BLaER1 treated with 17β-estradiol and CSF1 and Interleukin-3, amounts not matched to agents 10 nM and 100 nM (cell line): ENCODE data around the gene ZNF544.
A peak's percentile ranks its signal among the peaks of the same experiment; 100 is the strongest.
"Not testable (repeated sequence)": the region's sequence is repeated elsewhere in the genome, so short reads cannot be mapped to it uniquely, and the experiment has no call there.

Experiments used
- H3K27ac ChIP-seq, 11 experiments: shearing (Covaris generic); formaldehyde crosslinking; 2 replicates each; pipeline ENCODE4 v1.8.1; 2022
- H3K27me3 ChIP-seq, 11 experiments: shearing (Covaris generic); formaldehyde crosslinking; 2 replicates each; pipeline ENCODE4 v1.8.1; 2022
- H3K36me3 ChIP-seq, 11 experiments: shearing (Covaris generic); formaldehyde crosslinking; 2 replicates each; pipeline ENCODE4 v1.8.1; 2022
- H3K4me1 ChIP-seq, 10 experiments: shearing (Covaris generic); formaldehyde crosslinking; 2 replicates each; pipeline ENCODE4 v1.8.1; 2022
- H3K4me2 ChIP-seq, 11 experiments: shearing (Covaris generic); formaldehyde crosslinking; 2 replicates each; pipeline ENCODE4 v1.8.1; 2022
- H3K4me3 ChIP-seq, 10 experiments: shearing (Covaris generic); formaldehyde crosslinking; 2 replicates each; pipeline ENCODE4 v1.8.1; 2022
- H3K9ac ChIP-seq, 11 experiments: shearing (Covaris generic); formaldehyde crosslinking; 2 replicates each; pipeline ENCODE4 v1.8.1; 2022
- H3K9me3 ChIP-seq, 11 experiments: shearing (Covaris generic); formaldehyde crosslinking; replicated peaks in 1 of 11; 2 replicates each; pipeline ENCODE4 v1.8.1; 2022
- H4K20me1 ChIP-seq, 11 experiments: shearing (Covaris generic); formaldehyde crosslinking; 2 replicates each; pipeline ENCODE4 v1.8.1; 2022
- Cebpa-rat ChIP-seq, 11 experiments: shearing (Covaris generic); IDR thresholded peaks; 2 replicates each; pipeline ENCODE4 v1.8.1; 2022

The ZNF544 gene

DNA sequence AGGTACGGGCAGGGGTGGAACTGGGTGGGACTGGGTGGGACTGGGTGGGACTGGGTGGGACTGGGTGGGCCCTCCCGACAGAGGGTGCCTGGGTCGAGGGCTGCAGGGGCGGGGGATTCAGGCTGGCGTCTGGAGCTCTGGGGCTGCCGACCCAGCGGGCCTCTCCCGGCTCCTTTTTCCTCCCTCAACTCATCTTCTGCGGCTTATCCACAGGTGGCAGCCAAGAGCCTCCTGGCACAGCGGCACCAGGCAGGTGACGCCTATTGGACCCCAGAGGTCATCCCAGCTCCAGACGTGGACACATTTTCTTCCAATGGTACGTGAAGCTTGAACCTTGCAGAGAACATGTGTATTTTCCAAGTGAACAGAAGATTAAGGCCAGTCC, 533 bp downstream of the ZNF544 start:
- peaks cover 18 to 28% (median 22%) of the 10 kb centered on the region in 10 experiments for H3K4me1 ChIP-seq
- peaks cover 48 to 50% (median 49%) of the 10 kb centered on the region in 11 experiments for H3K36me3 ChIP-seq
- H3K27me3 ChIP-seq = no peaks in the 10 kb centered on the region
- no peak for TF ChIP-seq Cebpa-rat (IDR thresholded peaks at IDR 0.05)
- H3K4me3 ChIP-seq = peak overlapping the region; percentile 71 to 86 (median 79)
- peak overlapping the region; percentile 86 to 98 (median 92) for H3K4me2 ChIP-seq
- peak overlapping the region; percentile 79 to 90 (median 86); a peak in 21 of 22 replicates for H3K9ac ChIP-seq
- H3K27ac ChIP-seq = peak overlapping the region in 10 of 11 experiments; percentile 77 to 92 (median 87); a peak in 19 of 22 replicates
- H3K9me3 ChIP-seq = peaks cover 76 to 85% (median 82%) of the 10 kb centered on the region in 11 experiments
- H4K20me1 ChIP-seq = no peaks in the 10 kb centered on the region

DNA sequence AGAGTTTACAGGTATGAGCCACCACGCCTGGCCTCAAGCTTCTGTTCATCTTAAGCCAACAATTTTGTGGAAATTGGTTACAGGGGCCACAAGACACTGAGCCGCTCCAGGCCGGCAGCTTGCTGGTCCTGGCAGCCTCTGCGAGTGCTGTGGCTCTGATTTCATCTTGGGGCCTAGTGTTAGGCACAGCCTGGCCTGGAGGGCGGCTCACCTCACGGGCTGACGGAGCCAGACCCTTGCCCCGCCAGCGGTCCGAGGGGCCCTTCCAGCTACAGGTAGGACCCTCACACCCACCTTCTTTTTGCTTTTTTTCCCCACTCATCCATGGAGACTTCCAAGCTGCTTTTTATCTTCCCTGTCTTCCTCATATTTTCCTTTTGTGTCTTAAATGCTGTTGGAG, 8.6 kb downstream of the ZNF544 start:
- Histone ChIP-seq H3K4me1 (no peaks in the 10 kb centered on the region), H3K9me3 (peaks cover 99 to 100% (median 100%) of the 10 kb centered on the region in 11 experiments), H3K27me3 (no peaks in the 10 kb centered on the region)

DNA sequence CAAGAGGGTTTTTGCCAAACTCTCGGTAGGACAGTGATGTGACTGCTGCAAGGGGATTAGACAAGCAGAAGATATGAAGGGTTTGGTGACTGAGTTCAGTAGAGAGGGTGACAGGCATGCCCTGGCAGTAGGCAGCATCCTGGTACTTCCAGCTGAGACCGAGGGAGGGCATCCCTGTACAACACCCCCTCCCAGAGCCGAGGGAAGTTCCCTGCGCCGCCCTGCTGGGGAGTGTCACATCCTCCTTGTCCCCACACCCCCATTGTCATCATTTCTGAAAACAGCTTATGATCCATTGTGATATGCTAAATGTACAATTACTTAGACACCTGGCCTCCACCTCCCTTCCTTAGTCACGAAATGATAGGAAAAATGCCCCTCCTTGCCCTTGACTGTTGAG, 14.6 kb downstream of the ZNF544 start:
- Histone ChIP-seq H3K4me2 (no peak overlapping the region), H3K27ac (no peak overlapping the region), H3K27me3 (peaks cover 0 to 5% (median 0%) of the 10 kb centered on the region in 11 experiments; a peak in 1 of 22 replicates), H3K36me3 (peaks cover 100% of the 10 kb centered on the region in 11 experiments), H3K4me1 (no peaks in the 10 kb centered on the region), H3K9me3 (peaks cover 100% of the 10 kb centered on the region in 11 experiments), H3K9ac (no peak overlapping the region), H4K20me1 (no peaks in the 10 kb centered on the region; a peak in 1 of 22 replicates), H3K4me3 (peak overlapping the region in 7 of 10 experiments; percentile 15 to 55 (median 29); a peak in 10 of 20 replicates)
- TF ChIP-seq Cebpa-rat (IDR thresholded peaks at IDR 0.05) = no peak

More for the DNA sequence above, 8.6 kb downstream of the ZNF544 start:
- H3K4me2 ChIP-seq = no peak overlapping the region
- H3K36me3 ChIP-seq = peaks cover 99 to 100% (median 100%) of the 10 kb centered on the region in 11 experiments
- H4K20me1 ChIP-seq = no peaks in the 10 kb centered on the region
- H3K9ac ChIP-seq = no peak overlapping the region
- H3K27ac ChIP-seq = no peak overlapping the region
- TF ChIP-seq Cebpa-rat (IDR thresholded peaks at IDR 0.05) = no peak
- H3K4me3 ChIP-seq = peak overlapping the region in 6 of 10 experiments; percentile 10 to 36 (median 26); a peak in 6 of 20 replicates

DNA sequence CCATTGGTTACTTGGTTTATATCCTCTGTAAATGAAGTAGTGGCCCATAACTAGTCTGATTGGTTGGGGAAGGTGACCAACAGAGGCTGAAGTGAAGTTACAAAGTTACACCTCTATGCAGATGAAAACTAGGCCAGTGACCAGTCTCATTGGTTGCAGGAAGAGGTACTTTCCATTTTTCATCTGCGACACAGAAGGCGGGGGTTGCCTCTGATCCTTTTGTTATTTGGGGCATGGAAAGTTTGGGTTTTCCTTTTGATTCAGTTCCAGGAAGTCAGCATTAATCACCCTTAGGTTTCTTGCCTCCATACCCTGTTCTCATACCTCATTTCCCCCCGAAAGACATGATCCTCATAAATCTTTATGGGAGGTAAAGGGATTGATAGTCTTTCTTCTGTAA, 20.2 kb downstream of the ZNF544 start:
- TF ChIP-seq Cebpa-rat (IDR thresholded peaks at IDR 0.05) = no peak
- H3K9me3 ChIP-seq = peaks cover 100% of the 10 kb centered on the region in 11 experiments
- H3K4me2 ChIP-seq = no peak overlapping the region
- H3K27me3 ChIP-seq = peaks cover 0 to 6% (median 0%) of the 10 kb centered on the region in 11 experiments; a peak in 2 of 22 replicates
- H3K36me3 ChIP-seq = peaks cover 100% of the 10 kb centered on the region in 11 experiments
- no peak overlapping the region for H3K27ac ChIP-seq
- H3K4me1 ChIP-seq = no peaks in the 10 kb centered on the region
- peak overlapping the region; percentile 6 to 54 (median 34); a peak in 16 of 20 replicates for H3K4me3 ChIP-seq
- H4K20me1 ChIP-seq = no peaks in the 10 kb centered on the region
- H3K9ac ChIP-seq = no peak overlapping the region

DNA sequence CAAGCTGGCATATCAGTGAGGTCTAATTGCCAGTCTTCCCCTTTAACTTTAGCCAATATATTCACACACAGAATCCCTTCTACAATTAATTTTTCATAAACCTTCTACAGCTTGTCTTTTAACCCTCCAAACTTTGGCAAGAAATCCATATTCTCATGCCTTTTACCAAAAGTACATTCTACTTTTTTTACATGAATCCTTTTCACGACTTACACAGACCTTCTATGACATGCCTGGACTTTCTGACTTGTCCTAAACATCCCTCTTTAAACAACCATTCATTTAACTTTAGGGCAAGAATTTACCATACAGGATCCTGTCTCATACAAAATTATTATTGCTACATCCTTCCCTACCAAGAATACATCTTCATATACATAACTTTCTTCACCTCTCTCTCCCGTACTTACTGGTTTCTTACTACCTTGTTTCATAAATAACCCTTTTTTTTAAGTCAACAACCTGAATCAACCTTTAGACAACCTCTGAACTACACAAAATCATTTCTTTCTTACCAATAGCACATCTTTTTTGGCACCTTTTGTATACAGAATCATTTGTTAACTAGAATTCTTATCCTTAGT, 23.5 kb downstream of the ZNF544 start:
- Histone ChIP-seq H3K36me3 (peaks cover 100% of the 10 kb centered on the region in 11 experiments), H3K4me3 (peak overlapping the region in 9 of 10 experiments; percentile 0 to 55 (median 36); a peak in 12 of 20 replicates), H3K9me3 (peaks cover 100% of the 10 kb centered on the region in 11 experiments), H3K27ac (no peak overlapping the region), H3K4me1 (no peaks in the 10 kb centered on the region), H4K20me1 (no peaks in the 10 kb centered on the region), H3K4me2 (no peak overlapping the region), H3K9ac (no peak overlapping the region), H3K27me3 (peaks cover 0 to 6% (median 0%) of the 10 kb centered on the region in 11 experiments; a peak in 2 of 22 replicates)
- TF ChIP-seq Cebpa-rat (IDR thresholded peaks at IDR 0.05) = no peak

GRCh38 chr19:58258259-58258658, 29.5 kb downstream of the ZNF544 start:
- H3K27me3 ChIP-seq, H3K4me2 ChIP-seq, H4K20me1 ChIP-seq, H3K9ac ChIP-seq, H3K27ac ChIP-seq, H3K4me1 ChIP-seq: not testable (repeated sequence)
- Histone ChIP-seq H3K36me3 (peaks cover 100% of the 10 kb centered on the region in 11 experiments), H3K9me3 (peaks cover 100% of the 10 kb centered on the region in 11 experiments), H3K4me3 (peak overlapping the region; percentile 18 to 55 (median 44); a peak in 15 of 20 replicates)

DNA sequence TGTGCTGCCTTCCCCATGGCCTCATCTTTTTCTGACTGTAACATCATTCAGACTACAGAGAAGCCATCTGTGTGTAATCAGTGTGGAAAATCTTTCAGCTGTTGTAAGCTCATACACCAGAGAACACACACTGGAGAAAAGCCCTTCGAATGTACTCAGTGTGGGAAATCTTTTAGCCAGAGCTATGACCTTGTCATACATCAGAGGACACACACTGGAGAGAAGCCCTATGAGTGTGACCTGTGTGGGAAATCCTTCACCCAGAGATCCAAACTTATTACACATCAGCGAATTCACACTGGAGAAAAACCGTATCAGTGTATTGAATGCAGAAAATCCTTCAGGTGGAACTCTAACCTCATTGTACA, 32.9 kb downstream of the ZNF544 start:
- Histone ChIP-seq H3K27me3 (peaks cover 0 to 9% (median 0%) of the 10 kb centered on the region in 11 experiments; a peak in 4 of 22 replicates), H3K36me3 (peaks cover 100% of the 10 kb centered on the region in 11 experiments), H3K4me2 (no peak overlapping the region), H3K4me1 (no peaks in the 10 kb centered on the region), H3K4me3 (peak overlapping the region; percentile 27 to 58 (median 47); a peak in 18 of 20 replicates), H3K9me3 (peaks cover 100% of the 10 kb centered on the region in 11 experiments), H4K20me1 (no peaks in the 10 kb centered on the region), H3K27ac (no peak overlapping the region), H3K9ac (no peak overlapping the region)
- TF ChIP-seq Cebpa-rat (IDR thresholded peaks at IDR 0.05) = no peak

- Histone ChIP-seq H3K4me3 (peak overlapping the region; percentile 27 to 58 (median 47); a peak in 19 of 20 replicates), H3K9me3 (peaks cover 100% of the 10 kb centered on the region in 11 experiments), H4K20me1 (no peaks in the 10 kb centered on the region), H3K9ac (no peak overlapping the region), H3K4me1 (no peaks in the 10 kb centered on the region), H3K27ac (no peak overlapping the region), H3K36me3 (peaks cover 100% of the 10 kb centered on the region in 11 experiments), H3K4me2 (no peak overlapping the region), H3K27me3 (peaks cover 0 to 9% (median 0%) of the 10 kb centered on the region in 11 experiments; a peak in 4 of 22 replicates)
- no peak for TF ChIP-seq Cebpa-rat (IDR thresholded peaks at IDR 0.05)
These were observed 33.5 kb downstream of the ZNF544 start for GRCh38 chr19:58261968-58262921.

- Histone ChIP-seq H3K9ac (no peak overlapping the region), H3K27ac (no peak overlapping the region), H4K20me1 (no peaks in the 10 kb centered on the region), H3K27me3 (peaks cover 0 to 9% (median 0%) of the 10 kb centered on the region in 11 experiments; a peak in 4 of 22 replicates), H3K36me3 (peaks cover 100% of the 10 kb centered on the region in 11 experiments), H3K9me3 (peaks cover 100% of the 10 kb centered on the region in 11 experiments), H3K4me3 (peak overlapping the region; percentile 27 to 58 (median 47); a peak in 19 of 20 replicates), H3K4me1 (no peaks in the 10 kb centered on the region), H3K4me2 (no peak overlapping the region)
- TF ChIP-seq Cebpa-rat (IDR thresholded peaks at IDR 0.05) = no peak
These were observed 34.2 kb downstream of the ZNF544 start for GRCh38 chr19:58262922-58263296.
